GM18909 (cell line): ENCODE results near the gene ADAMTS19.

ENCODE experiments used
- ATAC-seq: cut with Tn5 transposase; IDR thresholded peaks from one replicate; pipeline ENCODE4 v1.9.1; 2021; ENCODE audit warnings: mild to moderate bottlenecking; ENCODE audit not compliant: unreplicated experiment, poor library complexity

Gene ADAMTS19

DNA sequence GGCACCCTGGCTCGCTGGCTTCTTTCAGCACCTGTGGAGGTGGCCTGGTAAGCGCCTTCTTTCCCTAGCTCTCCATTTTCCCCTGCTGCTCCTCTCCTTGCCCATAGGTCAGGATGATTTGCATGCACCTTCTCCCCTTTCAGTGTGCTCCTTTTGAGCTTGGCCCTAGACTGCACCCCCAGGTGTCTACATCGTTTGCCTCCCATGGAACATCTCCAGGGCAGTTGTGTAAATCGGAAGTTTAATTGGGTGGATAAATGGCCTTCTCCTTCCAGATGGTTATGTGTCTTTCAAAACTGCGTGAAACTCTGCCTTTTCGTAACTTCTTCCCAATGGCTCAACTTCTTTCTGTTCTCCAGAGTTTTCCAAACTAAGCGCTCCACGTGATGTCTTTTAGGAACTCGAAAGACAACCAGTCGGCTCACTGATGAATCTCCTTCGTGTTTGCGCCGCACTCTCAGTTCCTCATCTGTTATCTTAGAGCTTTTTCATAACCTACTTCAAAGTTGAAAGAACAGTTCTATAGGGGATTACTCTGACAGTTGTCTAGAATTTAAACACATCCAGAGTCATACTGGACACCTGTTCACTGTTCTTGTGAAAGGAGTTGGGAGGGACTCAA, 1.7 kb downstream of the ADAMTS19 start:
- ATAC-seq = no peak

DNA sequence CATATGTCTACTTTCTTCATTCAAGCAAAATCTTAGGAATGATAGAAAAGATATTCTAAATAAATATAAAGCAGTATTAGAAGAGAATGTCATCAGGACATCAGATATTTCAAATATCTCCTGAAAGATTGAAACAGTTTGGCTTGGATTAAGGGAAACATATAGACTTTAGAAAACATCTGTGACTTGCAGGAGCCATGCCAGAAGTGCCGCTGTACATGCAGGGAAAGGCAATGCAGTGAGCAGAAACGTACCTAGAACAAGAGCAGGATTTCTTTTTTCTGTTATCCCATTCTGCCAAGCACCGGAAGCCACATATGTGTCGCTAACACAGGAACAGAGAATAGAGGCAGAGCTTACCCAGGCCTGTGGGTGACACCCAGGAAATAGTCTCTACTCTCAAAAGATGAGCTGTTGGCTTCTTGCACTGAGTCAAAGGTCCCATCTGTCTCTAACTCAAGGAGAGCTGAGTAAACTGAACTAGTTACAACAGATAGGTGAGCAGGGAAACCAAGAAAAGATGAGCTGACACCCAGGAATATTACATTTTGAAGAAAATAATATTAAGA, 5.8 kb downstream of the ADAMTS19 start:
- no peak for ATAC-seq

DNA sequence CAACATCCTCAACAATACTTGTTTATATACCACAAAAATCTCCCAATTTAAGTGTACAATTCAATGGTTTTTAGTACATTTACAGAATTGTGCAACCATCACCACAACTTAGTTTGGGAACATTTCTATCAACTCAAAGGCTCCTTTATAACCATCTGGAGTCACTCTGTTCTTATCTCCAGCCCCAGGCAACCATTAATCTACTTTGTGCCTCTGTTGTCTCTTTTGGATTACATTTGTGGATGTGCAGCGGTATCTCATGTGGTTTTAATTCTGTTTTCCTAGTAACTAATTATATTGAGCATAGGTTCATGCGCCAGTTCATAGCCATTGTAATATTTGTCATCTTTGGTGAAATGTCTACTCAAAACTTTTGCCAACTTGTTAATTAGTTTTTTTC, 14.4 kb downstream of the ADAMTS19 start:
- no peak for ATAC-seq

DNA sequence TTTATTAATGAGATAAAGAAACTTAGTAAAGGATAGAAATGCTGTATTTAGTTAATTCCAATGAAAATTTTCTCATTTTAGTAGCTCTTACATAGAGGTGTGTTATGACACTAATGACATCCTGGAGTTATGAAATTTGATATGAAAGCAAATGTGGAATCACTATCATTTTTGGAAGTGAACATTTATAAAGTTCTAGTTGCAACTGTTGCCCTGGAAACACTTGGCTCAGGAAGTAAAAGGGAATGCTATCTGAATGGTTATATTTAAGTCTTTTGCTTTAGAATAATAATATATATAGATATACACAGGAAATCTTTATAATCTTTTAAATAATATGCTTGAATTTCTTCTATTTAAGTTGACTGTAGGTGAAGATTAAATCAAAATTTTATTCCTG, 16.7 kb downstream of the ADAMTS19 start:
- ATAC-seq = no peak

- ATAC-seq = no peak
Measured at GRCh38 chr5:129477532-129477931, 17.4 kb downstream of the ADAMTS19 start.

- no peak for ATAC-seq
Measured at GRCh38 chr5:129481161-129481560, 21.1 kb downstream of the ADAMTS19 start.

GRCh38 chr5:129496421-129496820, 36.3 kb downstream of the ADAMTS19 start:
- ATAC-seq = no peak

DNA sequence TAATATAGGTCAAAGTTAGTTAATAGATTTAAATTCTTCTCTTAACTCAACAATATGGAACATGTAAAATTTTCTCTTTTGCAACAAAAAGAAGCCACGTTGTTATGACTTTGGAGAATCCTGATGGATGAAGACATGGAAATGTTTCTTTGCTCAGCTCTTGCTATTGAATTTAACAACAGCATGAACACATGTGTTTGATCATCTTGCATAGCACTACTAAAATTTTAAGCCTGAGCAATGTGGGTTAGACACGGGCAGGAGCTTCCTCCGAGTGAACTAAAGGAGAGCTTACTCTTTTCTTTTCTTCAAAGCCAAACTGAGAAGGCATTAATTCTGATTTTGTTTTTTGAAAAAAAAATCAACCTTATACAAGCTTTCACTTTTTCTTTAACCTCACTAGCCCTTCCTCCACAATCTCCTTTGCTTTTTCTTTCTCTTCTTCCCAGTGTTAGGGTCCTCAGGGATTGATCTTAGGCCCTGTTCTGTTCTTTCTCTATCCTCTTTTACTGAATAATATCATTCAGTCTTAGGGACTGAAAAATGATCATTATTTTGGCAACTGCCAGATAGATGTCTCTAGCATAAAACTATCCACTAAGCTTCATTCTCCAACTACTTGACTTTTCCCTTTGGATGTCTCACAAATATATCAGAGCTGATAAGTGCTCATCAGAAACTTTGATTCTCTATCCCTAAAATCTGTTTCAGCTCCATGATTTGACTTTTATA, 36.9 kb downstream of the ADAMTS19 start:
- no peak for ATAC-seq

GRCh38 chr5:129499208-129499852, 39.2 kb downstream of the ADAMTS19 start:
- peak; percentile 77 for ATAC-seq

GRCh38 chr5:129500101-129500500, 40.0 kb downstream of the ADAMTS19 start:
- ATAC-seq = no peak

DNA sequence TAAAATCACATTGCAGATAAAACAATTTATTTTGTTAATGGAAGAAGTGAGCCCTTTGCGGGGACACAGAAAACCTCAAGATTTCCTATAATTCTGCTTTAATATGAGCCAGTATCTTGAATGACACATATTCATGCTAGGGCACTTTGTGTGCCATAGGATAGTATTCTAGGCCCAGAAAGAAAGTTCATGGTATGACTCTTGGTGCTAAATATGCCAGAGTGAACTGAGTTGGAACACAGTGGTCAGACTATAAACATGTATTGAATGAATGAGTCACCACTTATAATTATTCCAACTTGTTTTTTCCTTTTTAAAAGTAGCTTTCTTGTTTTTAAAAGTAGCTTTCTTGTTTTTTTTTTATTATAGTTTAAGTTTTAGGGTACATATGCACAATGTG, 46.0 kb downstream of the ADAMTS19 start:
- no peak for ATAC-seq

DNA sequence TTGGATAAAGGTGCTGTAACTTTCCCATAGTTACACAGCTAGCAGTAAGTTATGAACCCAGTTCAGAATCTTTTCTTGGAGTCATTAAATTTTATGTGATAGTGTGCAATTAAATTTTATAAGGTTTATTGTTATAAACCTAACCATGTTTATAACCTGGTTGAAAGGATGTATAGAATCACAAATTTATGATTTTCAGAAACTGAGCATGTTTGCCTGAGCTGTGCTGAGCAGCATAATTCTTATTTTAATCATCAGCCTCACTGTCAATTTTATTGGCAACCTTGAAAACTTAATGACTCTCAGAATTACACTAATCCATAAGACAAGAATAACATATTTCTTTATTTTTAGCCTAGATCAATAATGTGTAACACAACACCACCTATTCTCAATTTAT, 46.9 kb downstream of the ADAMTS19 start:
- ATAC-seq = no peak

DNA sequence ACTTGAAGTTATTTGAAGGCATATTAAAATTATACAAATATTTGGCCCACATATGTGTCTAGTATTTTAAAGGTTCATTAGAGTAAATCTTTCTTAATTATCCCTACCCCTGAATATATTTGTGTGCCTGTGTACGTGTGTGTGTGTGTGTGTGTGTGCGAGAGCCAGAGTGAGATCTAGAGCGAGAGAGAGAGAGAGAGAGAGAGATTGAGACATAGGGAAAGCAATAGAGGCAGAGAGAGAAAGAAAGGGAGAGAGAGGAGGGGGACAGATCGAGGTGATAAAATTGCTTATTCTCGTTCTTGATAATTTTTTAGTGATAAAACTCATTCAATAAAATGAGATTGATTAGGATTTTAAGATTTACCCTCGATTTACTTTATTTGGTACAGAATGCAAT, 47.4 kb downstream of the ADAMTS19 start:
- no peak for ATAC-seq

- no peak for ATAC-seq
Measured at GRCh38 chr5:129508606-129509005, 48.5 kb downstream of the ADAMTS19 start.

DNA sequence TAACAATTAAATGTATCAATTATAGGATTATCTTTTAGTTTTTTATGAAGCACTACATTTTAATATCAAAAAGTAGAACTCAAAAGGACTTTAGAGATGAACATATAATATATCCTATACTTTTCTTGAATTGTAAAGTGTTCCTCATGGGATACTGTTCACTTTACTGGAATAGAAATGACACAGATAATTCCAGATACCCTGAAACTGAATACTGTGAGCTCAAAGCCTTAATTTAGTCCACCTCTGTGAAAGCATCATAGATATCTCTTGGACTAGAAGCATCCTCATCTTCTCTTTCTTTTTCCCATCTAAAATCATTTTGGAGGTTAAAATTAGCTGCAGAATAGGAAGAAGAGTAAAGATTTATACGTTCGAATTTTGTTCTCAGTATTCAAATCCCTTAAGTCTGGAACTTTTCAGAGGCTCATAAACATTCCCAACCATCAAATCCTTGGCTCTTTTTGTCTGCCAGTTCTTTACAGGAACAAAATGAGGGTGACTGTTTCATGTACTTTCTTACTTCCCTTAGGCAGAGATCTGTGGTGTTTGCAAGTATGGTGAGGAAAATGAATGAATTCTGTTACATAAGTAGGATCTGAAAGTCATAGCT, 49.4 kb downstream of the ADAMTS19 start:
- no peak for ATAC-seq

GRCh38 chr5:129511291-129511690, 51.2 kb downstream of the ADAMTS19 start:
- no peak for ATAC-seq

GRCh38 chr5:129541051-129541450, 81.0 kb downstream of the ADAMTS19 start:
- no peak for ATAC-seq

DNA sequence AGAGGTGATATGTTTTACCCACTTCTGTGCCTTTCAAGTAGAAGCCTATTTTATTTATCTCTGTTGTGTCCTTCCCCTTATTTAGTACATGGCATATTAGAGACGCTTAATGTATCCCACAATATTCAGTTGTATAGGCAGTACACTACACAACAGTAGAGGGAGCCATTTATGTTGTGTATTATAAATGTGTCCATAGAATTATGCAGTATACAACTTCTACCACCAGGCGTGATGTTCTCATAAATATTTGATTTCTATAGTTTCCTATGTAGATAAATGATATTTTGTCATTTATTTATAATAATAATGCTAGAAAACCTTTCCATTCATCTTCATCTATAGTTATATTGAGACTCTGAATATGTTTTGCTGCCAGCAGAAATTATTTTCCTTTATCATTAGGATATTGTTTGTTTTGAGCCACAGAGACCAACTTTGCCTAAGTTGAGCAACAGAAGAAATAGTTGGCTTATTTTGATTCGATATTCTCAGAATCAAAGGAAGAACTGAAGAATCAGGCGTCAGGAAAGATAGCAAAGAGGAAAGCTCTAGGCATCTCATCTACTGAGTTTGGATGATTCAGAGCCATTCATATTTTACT, 81.7 kb downstream of the ADAMTS19 start:
- ATAC-seq = peak; percentile 90

DNA sequence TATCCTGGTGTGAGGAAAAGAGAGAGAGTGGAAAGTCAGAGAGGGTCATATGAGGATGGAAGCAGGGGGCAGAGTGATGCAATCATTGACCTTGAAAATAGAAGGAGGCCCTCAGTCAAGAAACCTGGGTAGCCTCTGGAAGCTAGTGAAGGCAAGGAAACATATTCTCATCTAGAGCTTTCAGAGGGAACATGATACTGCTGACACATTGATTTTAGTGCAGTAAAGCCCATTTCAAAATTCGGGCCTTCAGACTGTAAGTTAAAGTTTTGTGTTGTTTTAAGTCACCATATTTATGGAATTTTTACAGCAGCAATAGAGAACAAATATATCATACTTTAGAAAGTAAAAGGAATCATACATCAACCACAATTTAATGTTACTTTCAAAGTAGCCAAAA, 87.0 kb downstream of the ADAMTS19 start:
- ATAC-seq = no peak

DNA sequence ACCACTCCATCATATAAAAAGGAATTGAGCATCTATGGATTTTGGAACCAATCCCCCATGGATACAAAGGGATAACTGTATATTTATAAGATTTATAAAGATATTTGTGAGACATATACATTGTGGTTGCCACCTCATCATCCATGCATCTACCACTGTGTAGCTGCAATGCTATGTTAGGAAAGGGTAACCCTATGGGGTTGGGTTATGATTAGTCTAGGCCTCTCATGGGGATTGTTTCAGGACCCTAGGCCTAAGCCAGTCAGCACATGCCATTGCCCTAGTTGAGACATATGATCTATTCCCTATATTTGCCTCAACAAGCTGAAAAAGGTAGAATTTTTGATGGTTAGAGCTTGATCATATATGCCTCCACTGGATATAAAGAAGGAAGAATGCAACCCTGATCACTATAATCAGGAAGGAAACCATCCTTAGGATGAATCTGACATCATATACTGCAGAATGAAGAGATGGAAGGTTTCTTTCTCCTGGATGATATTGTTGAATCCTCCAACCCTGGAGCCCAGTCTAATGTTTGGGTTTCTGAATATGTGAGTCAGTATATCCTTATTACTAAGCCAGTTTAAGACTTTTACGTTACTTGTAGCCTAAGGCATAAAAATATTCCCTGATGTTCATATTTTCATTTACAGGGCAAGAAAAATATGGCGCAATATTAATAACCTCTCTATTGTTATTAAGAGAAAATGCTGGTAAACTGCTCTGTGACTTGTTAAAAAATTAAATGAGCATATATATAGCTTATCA, 94.2 kb downstream of the ADAMTS19 start:
- ATAC-seq = no peak
